Gastrocnemius medialis (tissue), 4 donors: ENCODE measurements around the gene ADAMTSL5.

ENCODE experiments used
- POLR2A ChIP-seq, 2 donors: fragments of 450-650 bp; IDR thresholded peaks; one replicate each; pipeline ENCODE4 v1.6.1; 2017; ENCODE audit warnings: antibody characterized with exemption in 2 of 2, mild to moderate bottlenecking in 2 of 2, moderate library complexity in 2 of 2
- TF ChIP-seq, protein P1 (sequence below), 5 experiments: fragments of 450-650 bp in 3 of 5; fragments of 200-600 bp in 2 of 5; sonication (generic) in 2 of 5; IDR thresholded peaks in 4 of 5; conservative IDR thresholded peaks in 1 of 5; 1 replicate in 4 of 5; 2 replicates in 1 of 5; pipeline ENCODE4 v1.5.1; 2016 to 2019; ENCODE audit warnings: antibody characterized with exemption in 5 of 5, mild to moderate bottlenecking in 3 of 5, moderate library complexity in 3 of 5

- TF ChIP-seq, protein P1, sequence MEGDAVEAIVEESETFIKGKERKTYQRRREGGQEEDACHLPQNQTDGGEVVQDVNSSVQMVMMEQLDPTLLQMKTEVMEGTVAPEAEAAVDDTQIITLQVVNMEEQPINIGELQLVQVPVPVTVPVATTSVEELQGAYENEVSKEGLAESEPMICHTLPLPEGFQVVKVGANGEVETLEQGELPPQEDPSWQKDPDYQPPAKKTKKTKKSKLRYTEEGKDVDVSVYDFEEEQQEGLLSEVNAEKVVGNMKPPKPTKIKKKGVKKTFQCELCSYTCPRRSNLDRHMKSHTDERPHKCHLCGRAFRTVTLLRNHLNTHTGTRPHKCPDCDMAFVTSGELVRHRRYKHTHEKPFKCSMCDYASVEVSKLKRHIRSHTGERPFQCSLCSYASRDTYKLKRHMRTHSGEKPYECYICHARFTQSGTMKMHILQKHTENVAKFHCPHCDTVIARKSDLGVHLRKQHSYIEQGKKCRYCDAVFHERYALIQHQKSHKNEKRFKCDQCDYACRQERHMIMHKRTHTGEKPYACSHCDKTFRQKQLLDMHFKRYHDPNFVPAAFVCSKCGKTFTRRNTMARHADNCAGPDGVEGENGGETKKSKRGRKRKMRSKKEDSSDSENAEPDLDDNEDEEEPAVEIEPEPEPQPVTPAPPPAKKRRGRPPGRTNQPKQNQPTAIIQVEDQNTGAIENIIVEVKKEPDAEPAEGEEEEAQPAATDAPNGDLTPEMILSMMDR (IDR thresholded peaks at IDR 0.05 in 4 of 5, conservative IDR thresholded peaks at IDR 0.05 in 1 of 5) = no peak
- no peak for TF ChIP-seq POLR2A (IDR thresholded peaks at IDR 0.05)
Observed at GRCh38 chr19:1483131-1483978, 29.5 kb downstream of the ADAMTSL5 start.
